A549 (cell line): ENCODE data around the gene C1orf146. TPM values are rescaled to one million over a fixed set of nuclear protein-coding genes. Genes with fewer than 3 reads are reported as not detected.

Experiments used
- ATAC-seq, 2 experiments: fragments of 200-7000 bp in 1 of 2; fragments of >200 bp in 1 of 2; cut with Nextera tagmentation in 1 of 2; cut with Tn5 transposase in 1 of 2; 3 replicates each; pipeline versions ENCODE4 v1.8.0 to v1.9.1; 2018 to 2020; ENCODE audit warnings: mild to moderate bottlenecking in 1 of 2, moderate library complexity in 1 of 2
- CTCF ChIA-PET: fragments of 300-600 bp; sonication (Branson Sonifier 250); formaldehyde crosslinking; extraction: SDS; loops from one replicate; lab custom pipeline; 2021; ENCODE audit warnings: antibody characterized with exemption, inconsistent platforms; lab: Yijun Ruan, JAX
- POLR2A ChIA-PET: fragments of 350-600 bp; formaldehyde crosslinking; extraction: SDS; loops from one replicate; lab custom pipeline; 2021; ENCODE audit warnings: antibody characterized with exemption, inconsistent platforms; lab: Yijun Ruan, JAX
- DNase-seq, 2 experiments: peaks; one replicate each; pipeline versions ENCODE4 v3.0.0 to v3.0.0-alpha.2; 2011 to 2016; ENCODE audit warnings: low read depth in 1 of 2, low spot score in 1 of 2
- FAIRE-seq: peaks from 2 replicates; lab custom pipeline; 2011; peaks lifted over from hg19 to GRCh38; lab: Jason Lieb, UNC
- H3K27ac ChIP-seq, 2 experiments: fragments of >200 bp; sonication (Bioruptor Twin); formaldehyde crosslinking; 3 replicates each; pipeline ENCODE4 v1.5.1; 2016 to 2017
- H3K4me1 ChIP-seq: fragments of >200 bp; sonication (Bioruptor Twin); formaldehyde crosslinking; 3 replicates; pipeline ENCODE4 v1.6.1; 2016
- H3K4me2 ChIP-seq: fragments of >200 bp; sonication (Bioruptor Twin); formaldehyde crosslinking; 3 replicates; pipeline ENCODE4 v1.6.1; 2016
- H3K4me3 ChIP-seq: fragments of >200 bp; sonication (Bioruptor Twin); formaldehyde crosslinking; 3 replicates; pipeline ENCODE4 v1.5.1; 2016
- H3K9me3 ChIP-seq: fragments of >200 bp; sonication (Bioruptor Twin); formaldehyde crosslinking; 3 replicates; pipeline ENCODE4 v1.6.1; 2016
- BHLHE40 ChIP-seq: IDR thresholded peaks from 2 replicates; pipeline ENCODE4 v1.6.1; 2012; ENCODE audit warnings: low read depth, low read length, inconsistent platforms
- CBX2 ChIP-seq: fragments of 200-600 bp; sonication (generic); IDR thresholded peaks from 2 replicates; pipeline ENCODE4 v1.6.1; 2016; ENCODE audit warnings: low read depth, mild to moderate bottlenecking, borderline replicate concordance
- CEBPB ChIP-seq, 2 experiments: fragments of >200 bp in 1 of 2; sonication (Bioruptor Twin) in 1 of 2; formaldehyde crosslinking in 1 of 2; IDR thresholded peaks; 2 replicates each; pipeline ENCODE4 v1.6.1; 2012 to 2016
- CTCF ChIP-seq: fragments of >200 bp; sonication (Bioruptor Twin); formaldehyde crosslinking; IDR thresholded peaks from 3 replicates; pipeline ENCODE4 v1.5.1; 2016
- EP300 ChIP-seq, 2 experiments: fragments of >200 bp; sonication (Bioruptor Twin); formaldehyde crosslinking; IDR thresholded peaks; 2 replicates in 1 of 2; 3 replicates in 1 of 2; pipeline ENCODE4 v1.6.1; 2016 to 2017
- ESRRA ChIP-seq: fragments of 150-350 bp; IDR thresholded peaks from 2 replicates; pipeline ENCODE4 v1.6.1; 2014; ENCODE audit warnings: mild to moderate bottlenecking, low read length, borderline replicate concordance
- FOSL2 ChIP-seq, 2 experiments: fragments of 450-650 bp in 1 of 2; fragments of >200 bp in 1 of 2; sonication (Bioruptor Twin) in 1 of 2; formaldehyde crosslinking; IDR thresholded peaks; 2 replicates each; pipeline versions ENCODE4 v1.5.0 to v1.6.1; 2016 to 2020; ENCODE audit warnings: mild to moderate bottlenecking in 1 of 2, moderate library complexity in 1 of 2
- HDAC2 ChIP-seq: fragments of 200-600 bp; sonication (generic); IDR thresholded peaks from 2 replicates; pipeline ENCODE4 v1.6.1; 2016
- HOXB5 ChIP-seq: fragments of 250-450 bp; sonication (Bioruptor Pico); IDR thresholded peaks from 2 replicates; pipeline ENCODE4 v1.5.0; 2020; ENCODE audit warnings: mild to moderate bottlenecking, moderate library complexity
- JUNB ChIP-seq: fragments of >200 bp; sonication (Bioruptor Twin); formaldehyde crosslinking; IDR thresholded peaks from 2 replicates; pipeline ENCODE4 v1.6.1; 2016
- MAFK ChIP-seq: fragments of 450-650 bp; IDR thresholded peaks from 2 replicates; pipeline ENCODE4 v1.6.1; 2014; ENCODE audit not compliant: partially characterized antibody
- MAZ ChIP-seq: fragments of 150-350 bp; IDR thresholded peaks from 2 replicates; pipeline ENCODE4 v1.6.1; 2014; ENCODE audit warnings: antibody characterized with exemption, low read depth, low read length, borderline replicate concordance
- MYC ChIP-seq: IDR thresholded peaks from 2 replicates; pipeline ENCODE4 v1.6.1; 2012; ENCODE audit warnings: mild to moderate bottlenecking, inconsistent platforms, low read length, improper control_type of control experiment, borderline replicate concordance
- NFE2L2 ChIP-seq: fragments of 150-350 bp; conservative IDR thresholded peaks from 2 replicates; pipeline ENCODE4 v1.6.1; 2014; ENCODE audit warnings: low read length
- NPAS2 ChIP-seq: fragments of 250-450 bp; sonication (Bioruptor Pico); IDR thresholded peaks from 2 replicates; pipeline ENCODE4 v1.8.0; 2022; ENCODE audit warnings: mild to moderate bottlenecking, moderate library complexity, borderline replicate concordance
- NR3C1 ChIP-seq: fragments of >200 bp; sonication (Bioruptor Twin); formaldehyde crosslinking; IDR thresholded peaks from 3 replicates; pipeline ENCODE4 v1.6.1; 2017
- POLR2A ChIP-seq: IDR thresholded peaks from 2 replicates; pipeline ENCODE4 v1.6.1; 2012; ENCODE audit warnings: mild to moderate bottlenecking, low read length
- RARB ChIP-seq: fragments of 250-450 bp; sonication (Bioruptor Pico); IDR thresholded peaks from 2 replicates; pipeline ENCODE4 v1.8.0; 2021; ENCODE audit warnings: mild to moderate bottlenecking, moderate library complexity
- RCOR1 ChIP-seq: fragments of 150-350 bp; IDR thresholded peaks from 2 replicates; pipeline ENCODE4 v1.6.1; 2014; ENCODE audit warnings: antibody characterized with exemption, low read length, low read depth
- REST ChIP-seq: fragments of 200-600 bp; sonication (generic); IDR thresholded peaks from 2 replicates; pipeline ENCODE4 v1.6.1; 2016; ENCODE audit warnings: antibody characterized with exemption, mild to moderate bottlenecking, moderate library complexity
- ZFP36 ChIP-seq: fragments of 450-650 bp; IDR thresholded peaks from 2 replicates; pipeline ENCODE4 v1.6.1; 2014; ENCODE audit warnings: borderline replicate concordance; ENCODE audit not compliant: partially characterized antibody
- ZNF302 ChIP-seq: fragments of 250-450 bp; sonication (Bioruptor Pico); IDR thresholded peaks from 2 replicates; pipeline ENCODE4 v1.9.0; 2021; ENCODE audit warnings: inconsistent platforms, mild to moderate bottlenecking, moderate library complexity
- ZSCAN20 ChIP-seq: fragments of 250-450 bp; sonication (Bioruptor Pico); IDR thresholded peaks from 2 replicates; pipeline ENCODE4 v1.8.0; 2022; ENCODE audit warnings: mild to moderate bottlenecking, moderate library complexity
- WGBS: methylation state at CpG from one replicate; pipeline ENCODE4 v1.1.6; 2017; ENCODE audit errors: missing lambda C conversion rate; 5-methylcytosine and 5-hydroxymethylcytosine counted together
- polyA plus RNA-seq, 4 experiments: library from polyadenylated mRNA; depleted of rRNA in 3 of 4; stranded (reverse); fragments of >200 nt; fragmentation: RNase III in 1 of 4; extraction: RNeasy Plus Mini Kit Qiagen cat#74134 plus additional on column Dnase treatment in 1 of 4; gene quantifications; 2 replicates in 3 of 4; 3 replicates in 1 of 4; pipeline ENCODE4 v1.2.3, GENCODE V29; 2011 to 2017

C1orf146 gene
- polyA plus RNA-seq, 2 of the 4 experiments (the other 2 are of a cell fraction), result not detected

- CTCF ChIA-PET, result no interaction called here
- FAIRE-seq, result no peak
- Histone ChIP-seq H3K4me1 (no peaks in the 10 kb centered on the region), H3K4me2 (no peak overlapping the region), H3K4me3 (no peak overlapping the region), H3K9me3 (no peaks in the 10 kb centered on the region), H3K27ac (no peak overlapping the region)
- POLR2A ChIA-PET, result no interaction called here
- ATAC-seq, result no peak
- no peak for DNase-seq
- no peak for TF ChIP-seq REST
Observed at GRCh38 chr1:92219028-92219427, 1.3 kb downstream of the C1orf146 start.

GRCh38 chr1:92228401-92228800 is 10.7 kb downstream of the C1orf146 start:
- Histone ChIP-seq H3K4me3 (no peak overlapping the region), H3K27ac (no peak overlapping the region), H3K4me2 (no peak overlapping the region), H3K9me3 (no peaks in the 10 kb centered on the region), H3K4me1 (no peaks in the 10 kb centered on the region)
- no peak for TF ChIP-seq MYC
- ATAC-seq (no peak), DNase-seq (no peak), FAIRE-seq (no peak)
- CTCF ChIA-PET, result no interaction called here
- 53% methylated on average over 2 of the region's 3 CpGs for WGBS
- POLR2A ChIA-PET, result no interaction called here

GRCh38 chr1:92230736-92231135 is 13.0 kb downstream of the C1orf146 start:
- ATAC-seq (no peak), DNase-seq (no peak), FAIRE-seq (no peak)
- H3K4me3 ChIP-seq, result no peak overlapping the region
- H3K4me1 ChIP-seq, result no peaks in the 10 kb centered on the region
- no peak overlapping the region for H3K4me2 ChIP-seq
- CTCF ChIA-PET, result no interaction called here
- 20% methylated on average over 1 of the region's 1 CpG for WGBS
- no peak overlapping the region for H3K27ac ChIP-seq
- H3K9me3 ChIP-seq, result no peaks in the 10 kb centered on the region
- POLR2A ChIA-PET, result no interaction called here
- TF ChIP-seq RCOR1 (no peak), JUNB (no peak), MAZ (no peak), ZFP36 (no peak), HOXB5 (no peak), NR3C1 (no peak), CEBPB (IDR thresholded peaks at IDR 0.05) (no peak), BHLHE40 (no peak), RARB (no peak), ZNF302 (CRISPR knock-in tag) (no peak), MAFK (no peak), CBX2 (no peak), NPAS2 (CRISPR knock-in tag) (no peak), FOSL2 (IDR thresholded peaks at IDR 0.05) (no peak), FOSL2 (CRISPR knock-in tag; IDR thresholded peaks at IDR 0.05) (no peak), ESRRA (no peak)

- no peak for ATAC-seq
Observed at GRCh38 chr1:92240034-92240433, 22.3 kb downstream of the C1orf146 start.

More at GRCh38 chr1:92240034-92240433, 22.3 kb downstream of the C1orf146 start:
- 59% methylated on average over 2 of the region's 2 CpGs for WGBS
- no peak overlapping the region for H3K4me3 ChIP-seq
- ChIA-PET CTCF (no interaction called here), POLR2A (interaction anchor here (0.5 kb wide), 1 partner anchor 90 kb away, joined by 9 read pairs; no protein-coding TSS in a partner anchor)
- H3K27ac ChIP-seq, result no peak overlapping the region
- no peak overlapping the region for H3K4me2 ChIP-seq
- no peaks in the 10 kb centered on the region for H3K4me1 ChIP-seq
- no peaks in the 10 kb centered on the region for H3K9me3 ChIP-seq
- no peak for FAIRE-seq
- TF ChIP-seq NPAS2 (CRISPR knock-in tag) (no peak), POLR2A (no peak), EP300 (IDR thresholded peaks at IDR 0.05) (no peak), ZSCAN20 (CRISPR knock-in tag) (no peak), CTCF (no peak), HDAC2 (no peak), NFE2L2 (no peak), ESRRA (no peak)
- DNase-seq, result no peak
